Left ventricle myocardium superior (tissue), 1 donor: ENCODE results near the gene AP3M1. TPM values are rescaled to one million over a fixed set of nuclear protein-coding genes. Genes with fewer than 3 reads are reported as not detected.
"Not testable (repeated sequence)": the region's sequence is repeated elsewhere in the genome, so short reads cannot be mapped to it uniquely, and the experiment has no call there.

Source experiments
- ATAC-seq: fragments of 200-7000 bp; cut with Tn5 transposase; one replicate; pipeline ENCODE4 v1.9.1; 2020; ENCODE audit warnings: mild to moderate bottlenecking, moderate library complexity
- DNase-seq: peaks from one replicate; pipeline ENCODE4 v3.0.0-alpha.2; 2020
- intact Hi-C: fragments of 100-400 bp; cut with micrococcal nuclease; formaldehyde crosslinking; loops from one replicate; pipeline ENCODE4 v1.11.0; 2022
- long read RNA-seq: library from polyadenylated mRNA; unstranded; transcript quantifications from one replicate; pipeline ENCODE4 v2.0.0, GENCODE V29; 2021
- total RNA-seq: library from RNA; stranded (reverse); fragmentation: NEBNext Ultra II Directional; extraction: Animal tissue kit (Norgen Biotek cat#: 25700); gene quantifications from one replicate; pipeline ENCODE4 v1.2.1, GENCODE V29; 2021
- donor health status: DM: no; HTN: yes; CAD: no; lungs with severe emphysema.

AP3M1 gene, protein sequence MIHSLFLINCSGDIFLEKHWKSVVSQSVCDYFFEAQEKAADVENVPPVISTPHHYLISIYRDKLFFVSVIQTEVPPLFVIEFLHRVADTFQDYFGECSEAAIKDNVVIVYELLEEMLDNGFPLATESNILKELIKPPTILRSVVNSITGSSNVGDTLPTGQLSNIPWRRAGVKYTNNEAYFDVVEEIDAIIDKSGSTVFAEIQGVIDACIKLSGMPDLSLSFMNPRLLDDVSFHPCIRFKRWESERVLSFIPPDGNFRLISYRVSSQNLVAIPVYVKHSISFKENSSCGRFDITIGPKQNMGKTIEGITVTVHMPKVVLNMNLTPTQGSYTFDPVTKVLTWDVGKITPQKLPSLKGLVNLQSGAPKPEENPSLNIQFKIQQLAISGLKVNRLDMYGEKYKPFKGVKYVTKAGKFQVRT
- total RNA-seq = 27.9 TPM
- long read RNA-seq, full-length matches to known transcripts = 23 of 29 reads
- long read RNA-seq, partial matches to known transcripts = 0 of 29 reads
- long read RNA-seq, other reads (novel, unspliced or antisense) = 6 of 29 reads

GRCh38 chr10:74150204-74150989 is at the start of gene AP3M1:
Gene AP3M1, minus strand, starts transcription at chr10:74150828. Its CDS starts 12,449 bp downstream, at chr10:74138379.
- ATAC-seq (peak; percentile 66), DNase-seq (peak; percentile 86)
- intact Hi-C loops = no loop called here

GRCh38 chr10:74199315-74199714 is 48.7 kb upstream of the AP3M1 start:
- ATAC-seq = no peak
- DNase-seq = no peak

GRCh38 chr10:74194999-74195398 is 44.4 kb upstream of the AP3M1 start:
- ATAC-seq = no peak
- DNase-seq = no peak
- intact Hi-C loops = no loop called here

More at GRCh38 chr10:74199315-74199714, 48.7 kb upstream of the AP3M1 start:
- intact Hi-C loops = no loop called here

- DNase-seq (no peak), ATAC-seq (no peak)
- intact Hi-C loops = no loop called here
Observed at GRCh38 chr10:74194545-74194944, 43.9 kb upstream of the AP3M1 start.

DNA sequence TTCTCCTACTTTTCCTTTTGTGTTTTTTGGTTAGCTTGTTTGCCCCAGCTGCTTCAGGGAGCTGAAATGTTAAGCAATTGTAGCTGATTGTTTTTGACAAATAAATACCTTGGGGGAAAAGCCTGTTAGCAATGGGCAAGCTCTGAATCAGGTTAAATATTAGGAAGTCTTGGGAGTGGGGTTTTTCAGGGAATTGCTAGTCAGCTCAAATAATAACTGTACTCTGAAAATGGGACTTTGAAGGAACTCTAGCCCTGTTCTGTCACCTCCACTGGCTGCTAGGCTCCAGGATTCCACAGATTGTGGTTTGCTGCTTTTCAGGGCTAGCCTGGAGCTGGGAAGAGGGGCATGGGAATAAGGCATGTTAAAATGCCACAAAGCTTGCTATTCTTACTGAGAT is 39.9 kb upstream of the AP3M1 start:
- ATAC-seq = no peak
- no peak for DNase-seq
- intact Hi-C loops = no loop called here

DNA sequence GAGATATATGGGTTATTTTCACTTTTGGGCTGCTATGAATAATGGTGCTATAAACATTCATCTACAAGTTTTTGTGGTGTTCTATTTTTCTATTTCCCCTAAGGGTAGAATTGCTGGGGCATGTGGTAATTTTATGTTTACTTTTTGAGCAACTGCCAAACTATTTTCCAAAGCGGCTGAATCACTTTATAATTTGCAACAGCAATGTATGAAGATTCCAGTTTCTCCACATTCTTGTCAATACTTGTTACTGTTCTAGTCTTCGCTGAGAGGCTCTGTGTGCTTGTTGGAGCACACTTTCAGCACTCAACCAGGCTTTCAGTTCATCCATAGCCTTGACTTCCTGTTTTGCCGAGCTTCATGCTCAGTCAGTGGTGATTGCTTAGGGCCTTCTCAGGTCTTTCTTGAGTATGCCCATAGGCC is 39.4 kb upstream of the AP3M1 start:
- peak; percentile 52 for ATAC-seq
- intact Hi-C loops = no loop called here

GRCh38 chr10:74188617-74189016 is 38.0 kb upstream of the AP3M1 start:
- ATAC-seq, intact Hi-C loops, DNase-seq: not testable (repeated sequence)

More for the DNA sequence above, 39.4 kb upstream of the AP3M1 start:
- DNase-seq = no peak

DNA sequence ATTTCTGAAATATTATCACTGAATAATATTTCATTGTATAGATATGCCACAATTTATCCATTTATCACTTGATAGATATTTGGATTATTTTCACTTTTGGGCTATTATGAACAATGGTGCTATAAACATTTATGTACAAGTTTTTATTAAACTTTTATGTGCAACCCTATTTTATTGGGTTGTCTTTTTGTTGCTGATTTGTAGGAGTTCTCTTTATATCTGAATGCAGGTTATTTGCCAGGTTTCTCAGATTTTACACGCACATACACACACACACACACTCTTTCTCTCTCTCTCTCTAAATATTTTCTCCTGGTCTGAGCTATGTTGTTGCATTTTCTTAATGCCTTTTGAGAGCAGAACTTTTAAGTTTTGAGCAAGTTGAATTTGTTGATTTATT is 36.6 kb upstream of the AP3M1 start:
- no peak for DNase-seq
- intact Hi-C loops = no loop called here
- no peak for ATAC-seq

DNA sequence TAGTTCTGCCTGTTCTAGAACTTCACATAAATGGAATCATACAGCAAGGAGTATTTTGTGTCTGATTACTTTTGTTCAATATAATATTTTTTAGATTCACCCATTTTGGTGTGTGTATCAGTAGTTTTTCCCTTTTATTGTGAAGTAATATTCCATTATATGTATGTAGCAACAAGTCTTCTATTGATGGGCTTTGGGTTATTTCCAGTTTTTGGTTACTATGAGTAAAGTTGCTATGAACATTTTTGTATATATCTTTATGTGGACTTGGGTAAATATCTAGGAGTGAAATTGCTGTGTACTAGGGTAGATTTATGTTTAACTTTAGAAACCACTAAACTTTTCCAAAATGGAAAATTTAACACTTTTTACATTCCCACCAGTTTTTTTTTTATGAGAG is 36.0 kb upstream of the AP3M1 start:
- no peak for DNase-seq
- intact Hi-C loops = no loop called here
- no peak for ATAC-seq

DNA sequence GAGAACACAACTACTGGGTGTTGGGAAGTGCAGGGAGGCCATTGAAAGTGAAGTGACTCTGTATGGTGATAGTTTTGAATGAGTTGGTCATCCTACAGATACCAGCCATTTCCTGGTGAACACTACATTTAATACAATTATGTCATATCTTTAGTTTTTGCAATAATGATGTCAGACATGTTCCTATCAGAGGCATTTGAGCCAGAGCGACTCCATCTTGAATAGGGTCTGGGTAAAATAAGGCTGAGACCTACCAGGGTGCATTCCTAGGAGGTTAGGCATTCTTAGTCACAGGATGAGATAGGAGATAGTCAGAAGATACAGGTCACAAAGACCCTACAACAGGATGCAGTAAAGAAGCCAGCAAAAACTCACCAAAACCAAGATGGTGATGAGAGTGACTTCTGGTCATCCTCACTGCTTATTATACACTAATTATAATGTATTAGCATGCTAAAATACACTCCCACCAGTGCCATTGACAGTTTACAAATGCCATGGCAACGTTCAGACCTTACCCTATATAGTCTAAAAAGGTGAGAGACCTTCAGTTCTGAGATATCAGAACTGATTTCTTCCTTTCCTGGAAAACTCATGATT is 28.6 kb upstream of the AP3M1 start:
- ATAC-seq = no peak
- intact Hi-C loops = no loop called here
- DNase-seq = no peak

DNA sequence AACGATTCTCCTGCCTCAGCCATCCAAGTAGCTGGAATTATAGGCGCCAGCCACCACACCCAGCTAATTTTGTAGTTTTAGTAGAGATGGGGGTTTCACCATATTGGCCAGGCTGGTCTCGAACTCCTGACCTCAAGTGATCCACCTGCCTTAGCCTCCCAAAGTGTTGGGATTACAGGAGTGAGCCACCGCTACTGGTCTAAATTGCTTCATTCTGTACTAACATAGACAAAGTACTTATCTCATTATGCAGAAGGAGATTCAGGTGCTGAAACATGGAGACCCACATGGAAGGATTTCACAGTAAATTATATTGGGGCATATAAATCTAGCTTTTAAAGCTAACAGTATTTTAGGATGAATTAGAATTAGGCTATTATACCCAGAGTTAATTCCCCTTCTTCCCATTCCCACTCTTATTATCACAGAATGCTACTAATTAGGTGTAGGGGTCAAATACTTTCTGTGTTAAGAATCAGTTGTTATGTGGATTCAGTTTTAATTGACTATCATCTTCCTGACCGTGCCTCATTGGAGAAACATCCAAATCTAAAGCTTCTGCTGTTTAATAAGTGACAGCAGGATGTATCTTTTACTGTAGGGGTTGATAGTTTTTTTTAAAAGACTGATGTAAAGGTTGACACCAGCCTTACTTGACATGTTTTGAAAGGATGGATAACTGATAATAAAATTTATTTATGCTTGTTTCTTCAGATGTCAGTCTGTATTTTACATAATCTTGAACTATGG is 27.6 kb upstream of the AP3M1 start:
- ATAC-seq (no peak), DNase-seq (no peak)
- intact Hi-C loops = no loop called here

GRCh38 chr10:74177140-74177677 is 26.6 kb upstream of the AP3M1 start:
- peak; percentile 21 for ATAC-seq
- intact Hi-C loops = no loop called here

DNA sequence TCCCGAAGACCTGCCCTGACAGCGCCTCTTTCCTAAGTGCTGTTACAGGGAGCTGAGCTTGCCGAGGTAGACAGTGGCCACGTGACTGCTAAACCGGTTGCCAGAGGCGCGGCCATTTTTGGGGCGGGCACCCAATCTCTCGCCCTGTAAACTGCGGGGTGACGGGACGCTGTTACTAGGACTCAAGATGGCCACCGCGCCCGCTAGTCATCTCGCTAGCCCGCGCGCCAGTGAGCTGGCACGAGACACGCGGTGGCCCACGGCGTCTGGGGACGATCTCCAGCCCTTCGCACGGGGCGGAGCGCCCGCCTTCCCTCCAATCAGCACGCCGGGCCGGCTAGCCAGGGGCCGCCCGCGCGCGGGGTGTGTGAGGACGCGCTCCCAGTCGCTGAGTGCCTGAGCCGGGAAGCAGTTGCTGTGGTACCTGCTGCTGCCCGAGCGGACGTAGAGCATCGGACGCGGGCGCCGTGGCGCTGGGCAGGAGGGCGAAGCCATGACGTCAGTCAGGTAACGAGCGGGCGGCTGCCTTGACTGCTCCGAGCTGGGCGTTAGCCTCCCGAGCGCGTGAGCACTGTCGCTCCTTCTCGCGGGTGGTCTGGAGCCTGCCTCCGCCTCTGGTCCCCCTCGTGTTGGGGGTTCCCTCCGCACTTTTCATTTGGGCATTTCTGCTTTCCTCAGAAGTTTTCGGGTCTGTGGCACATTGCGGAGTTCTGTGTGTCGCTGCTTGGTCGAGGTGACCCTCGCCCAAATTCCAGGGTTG is 25.9 kb upstream of the AP3M1 start:
- intact Hi-C loops = no loop called here
- ATAC-seq (peak; percentile 98), DNase-seq (peak; percentile 95)

More at GRCh38 chr10:74177140-74177677, 26.6 kb upstream of the AP3M1 start:
- DNase-seq = peak; percentile 41

DNA sequence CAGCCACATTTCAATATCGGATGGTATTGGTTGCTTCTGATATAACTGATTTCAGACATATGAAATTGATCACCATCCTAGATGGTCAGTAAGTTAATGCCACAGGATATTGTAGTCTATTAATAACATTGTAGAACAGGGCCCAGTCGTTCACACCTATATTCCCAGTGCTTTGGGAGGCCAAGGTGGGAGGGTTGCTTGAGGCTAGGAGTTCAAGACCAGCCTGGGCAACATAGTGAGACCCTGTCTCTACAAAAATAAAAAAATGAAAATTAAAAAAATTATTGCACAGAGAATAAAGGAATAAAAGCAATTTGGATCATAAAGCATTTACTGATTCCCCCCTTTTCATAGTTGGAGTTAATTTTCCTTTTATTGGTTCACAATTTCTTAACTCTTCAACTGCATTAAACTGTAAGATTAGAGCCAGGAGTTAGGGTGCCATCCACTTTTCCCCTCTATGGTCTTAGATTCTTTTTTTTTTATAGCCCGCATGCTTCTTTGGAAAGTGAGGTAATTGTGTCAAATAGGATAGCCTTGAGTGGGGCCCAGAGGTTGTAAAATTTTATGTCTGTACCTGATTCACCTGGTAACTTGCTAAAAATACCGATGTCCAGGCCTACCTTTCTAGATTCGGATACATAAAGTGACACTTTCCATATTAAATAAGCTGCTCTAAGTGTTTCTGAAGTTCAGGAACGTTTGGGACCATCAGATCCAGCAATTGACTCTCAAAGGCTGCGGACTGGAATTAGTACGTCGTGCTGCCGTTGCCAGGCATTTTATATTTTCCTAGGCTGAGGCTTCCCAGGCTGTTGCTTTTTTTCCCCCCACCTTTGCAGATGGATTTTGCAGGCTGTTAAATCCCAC is 25.1 kb upstream of the AP3M1 start:
- intact Hi-C loops = no loop called here

GRCh38 chr10:74174521-74174920 is 23.9 kb upstream of the AP3M1 start:
- intact Hi-C loops = no loop called here
- ATAC-seq (no peak), DNase-seq (no peak)

More for the DNA sequence above, 25.1 kb upstream of the AP3M1 start:
- DNase-seq (no peak), ATAC-seq (no peak)

DNA sequence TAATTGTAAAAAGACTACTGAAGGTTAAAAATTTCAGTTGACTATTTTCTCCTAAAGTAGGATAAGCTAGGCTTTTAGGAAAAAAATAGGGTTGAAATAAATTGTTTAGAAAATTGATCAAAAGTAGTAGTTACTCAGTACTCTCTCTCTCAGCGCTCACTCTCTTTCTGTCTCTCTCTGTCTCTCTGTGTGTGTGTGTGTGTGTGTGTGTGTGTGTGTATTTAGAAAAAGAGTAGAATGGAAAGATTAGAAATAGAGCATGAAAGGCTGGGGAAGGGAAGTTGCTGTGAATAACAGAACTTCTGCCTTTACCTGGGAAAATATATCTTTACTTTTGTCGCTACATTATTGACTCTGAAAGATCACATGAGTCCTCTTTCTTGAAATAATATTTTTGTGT is 21.0 kb upstream of the AP3M1 start:
- ATAC-seq = no peak
- DNase-seq = no peak
- intact Hi-C loops = no loop called here

- ATAC-seq = peak; percentile 55
- DNase-seq = no peak
- intact Hi-C loops = no loop called here
Observed at GRCh38 chr10:74167443-74167842, 16.8 kb upstream of the AP3M1 start.
